CD4-positive, alpha-beta T cell treated with Interleukin-12 subunit alpha and Interleukin-12 subunit beta, for 1 hour (primary cell): ENCODE results near the gene NTM.

Source experiments
- DNase-seq: peaks from one replicate; pipeline ENCODE4 v3.0.0-alpha.2; 2020

Gene NTM

DNA sequence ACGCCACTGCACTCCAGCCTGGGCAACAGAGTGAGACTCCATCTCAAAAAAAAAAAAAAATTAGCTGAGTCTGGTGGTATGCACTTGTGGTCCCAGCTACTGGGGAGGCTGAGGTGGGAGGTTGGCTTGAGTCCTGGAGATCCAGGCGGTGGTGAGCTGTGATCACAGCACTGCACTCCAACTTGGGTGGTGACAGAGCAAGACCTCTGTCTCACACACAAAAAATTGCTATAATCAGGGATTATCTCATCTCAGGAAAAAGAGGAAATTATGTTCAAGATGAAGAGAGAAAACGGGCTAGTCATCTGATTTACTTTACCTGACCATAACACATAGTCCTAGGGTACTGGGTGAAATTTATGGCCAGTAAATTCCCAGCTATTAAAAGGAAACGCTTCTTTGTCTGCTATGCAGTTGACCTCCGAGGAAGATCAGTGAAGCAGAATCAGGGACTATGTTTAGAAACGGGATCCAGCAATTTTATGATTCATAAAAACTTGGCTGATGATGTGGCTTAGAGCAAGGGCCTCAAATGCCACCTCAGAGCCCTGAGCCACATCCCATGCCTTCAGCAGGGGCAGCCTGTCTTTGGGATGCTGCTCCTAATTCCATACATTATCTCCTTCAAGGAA lies 386.2 kb downstream of the NTM start:
- DNase-seq = no peak

DNA sequence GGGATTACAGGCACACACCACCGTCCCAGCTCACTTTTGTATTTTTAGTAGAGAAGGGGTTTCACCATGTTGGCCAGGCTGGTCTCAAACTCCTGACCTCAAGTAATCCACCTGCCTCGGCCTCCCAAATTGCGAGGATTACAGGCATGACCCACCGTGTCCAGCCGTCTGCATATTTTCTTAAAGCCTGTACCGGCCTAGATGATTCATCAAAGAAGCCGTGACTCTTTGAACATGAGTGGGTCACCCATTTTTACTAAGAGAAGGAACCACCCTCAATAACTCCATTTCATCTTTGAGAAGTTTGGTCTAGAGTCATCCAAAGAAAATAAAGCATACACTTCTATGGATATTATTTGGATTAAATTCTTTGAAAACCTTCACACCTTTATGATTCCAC lies 388.3 kb downstream of the NTM start:
- no peak for DNase-seq

DNA sequence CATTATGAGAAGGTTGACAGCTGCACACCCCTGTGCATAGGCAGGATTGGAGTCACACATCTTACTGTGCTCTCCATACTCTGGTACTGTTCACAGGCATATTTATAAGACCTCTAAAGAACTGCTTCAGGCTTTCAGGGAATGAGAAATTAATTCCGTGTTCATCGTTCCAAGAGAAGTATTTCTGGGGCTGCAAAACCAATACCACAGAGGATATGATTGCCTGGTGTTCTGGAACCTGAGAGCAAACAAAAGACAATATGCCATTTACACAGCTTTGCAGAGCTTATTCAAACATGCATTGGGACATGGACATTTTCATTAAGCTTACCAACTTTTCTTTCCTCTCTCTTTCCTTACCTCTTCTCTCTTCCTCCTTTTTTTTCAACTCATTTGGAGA lies 388.7 kb downstream of the NTM start:
- no peak for DNase-seq

DNA sequence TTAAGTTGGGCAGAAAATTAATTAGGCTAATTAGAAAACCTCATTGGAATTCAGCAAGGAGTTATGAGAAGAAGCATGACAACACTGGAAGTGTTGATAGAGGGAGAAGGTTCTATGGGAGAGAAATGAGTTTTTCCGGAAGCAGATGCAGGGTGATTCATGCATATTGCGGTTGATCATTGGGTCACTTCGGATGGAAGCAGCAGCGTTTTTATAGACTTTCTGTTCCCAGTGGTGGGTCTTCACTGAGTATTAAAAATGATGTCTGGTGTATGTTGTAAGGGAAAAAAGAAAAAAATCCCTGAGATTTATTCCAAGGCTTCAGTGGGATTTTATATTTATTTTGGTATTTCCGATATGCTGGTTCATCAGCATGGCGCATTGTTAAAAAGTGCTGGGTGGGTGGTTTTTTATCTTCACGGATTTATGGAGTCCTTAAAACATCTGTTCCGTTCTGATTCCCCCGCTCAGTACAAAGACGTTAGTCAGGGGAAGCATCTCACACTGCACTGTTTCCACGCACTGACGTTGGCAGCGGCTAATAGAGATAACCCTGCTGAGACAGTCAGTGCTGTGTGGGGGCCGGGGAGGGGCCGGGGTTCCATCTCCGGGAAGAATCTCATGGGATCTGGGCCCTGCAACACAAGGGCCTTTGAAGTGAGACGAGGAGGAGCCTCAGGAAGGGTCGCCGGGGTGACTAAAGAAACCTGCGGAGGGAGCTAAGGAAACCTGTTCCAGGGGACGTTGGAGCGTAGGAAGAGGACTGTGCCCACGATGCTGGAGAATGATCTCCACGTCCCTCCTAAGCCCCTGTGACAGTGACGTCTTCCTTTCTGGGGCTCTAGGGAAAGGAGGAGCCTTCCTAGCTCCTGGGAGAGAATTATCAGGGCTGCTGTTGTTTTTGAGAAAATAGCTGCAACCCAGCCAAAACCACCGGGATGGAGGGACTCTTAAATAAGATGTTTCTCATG lies 390.0 kb downstream of the NTM start:
- no peak for DNase-seq

DNA sequence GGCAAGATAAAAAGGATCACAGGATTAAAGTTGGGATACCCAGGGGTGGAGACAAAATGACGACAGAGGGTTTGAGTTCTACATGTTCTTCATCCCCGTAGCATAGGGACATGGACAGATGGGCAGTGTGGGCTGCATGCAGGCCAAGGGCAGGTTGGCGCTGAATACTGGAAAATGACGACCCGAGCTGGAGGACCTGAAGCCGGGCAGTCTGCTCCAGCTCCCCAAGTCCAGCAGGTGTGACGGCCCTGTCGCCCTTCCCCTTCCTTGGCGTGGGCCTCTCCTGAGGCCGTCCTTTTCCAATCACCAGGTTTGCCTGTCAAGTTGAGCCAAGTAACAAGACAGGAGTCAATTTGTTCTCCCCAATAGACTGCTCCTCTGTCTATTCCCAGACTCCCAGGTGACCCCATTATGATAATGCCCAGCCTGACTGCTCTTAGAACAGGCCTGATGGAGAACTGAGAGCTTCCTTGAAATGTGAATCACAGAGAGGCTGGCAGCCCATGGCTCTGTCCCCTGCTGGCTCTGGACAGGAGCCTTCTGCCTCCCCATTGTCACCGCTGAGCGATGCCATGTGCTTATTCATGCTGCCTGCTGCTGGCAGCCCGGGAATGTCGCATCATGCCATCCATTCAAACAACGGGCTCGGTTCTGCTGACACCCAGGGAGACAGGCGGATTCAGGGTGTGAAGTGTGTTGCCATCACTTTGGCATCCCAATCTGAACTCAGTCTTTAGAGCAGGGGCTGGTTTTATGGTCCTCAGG lies 392.1 kb downstream of the NTM start:
- DNase-seq = no peak

DNA sequence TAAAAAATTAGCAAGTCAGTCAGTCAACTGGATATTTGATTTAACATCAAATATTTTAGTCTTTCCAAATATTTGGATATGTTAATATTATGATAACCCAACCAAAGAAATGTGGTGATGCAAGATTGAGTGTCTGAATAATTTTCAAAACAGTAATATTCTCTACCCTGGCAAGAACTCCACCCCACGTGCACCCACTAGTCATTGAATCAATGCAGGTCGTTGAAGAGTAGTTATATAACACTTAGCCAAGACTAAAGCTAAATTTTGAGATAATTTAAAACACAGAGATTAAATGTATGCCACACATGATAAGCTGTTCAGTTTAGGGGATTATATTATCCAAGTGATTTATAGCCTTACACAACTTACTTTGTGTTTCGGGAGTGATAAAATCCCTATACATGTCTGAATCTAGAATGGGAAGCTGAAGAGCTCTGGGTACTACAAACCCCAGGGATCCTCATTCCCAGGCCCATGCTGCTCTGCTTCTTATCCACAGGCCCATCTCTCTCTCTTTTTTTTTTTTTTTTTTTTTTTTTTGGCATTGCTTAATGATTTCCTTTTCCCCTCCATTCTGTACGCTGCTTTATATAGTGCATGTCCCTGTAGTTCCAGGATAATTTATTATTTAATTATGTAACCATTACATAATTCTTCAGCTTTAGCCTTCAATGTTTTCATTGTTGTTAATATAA lies 392.9 kb downstream of the NTM start:
- no peak for DNase-seq

DNA sequence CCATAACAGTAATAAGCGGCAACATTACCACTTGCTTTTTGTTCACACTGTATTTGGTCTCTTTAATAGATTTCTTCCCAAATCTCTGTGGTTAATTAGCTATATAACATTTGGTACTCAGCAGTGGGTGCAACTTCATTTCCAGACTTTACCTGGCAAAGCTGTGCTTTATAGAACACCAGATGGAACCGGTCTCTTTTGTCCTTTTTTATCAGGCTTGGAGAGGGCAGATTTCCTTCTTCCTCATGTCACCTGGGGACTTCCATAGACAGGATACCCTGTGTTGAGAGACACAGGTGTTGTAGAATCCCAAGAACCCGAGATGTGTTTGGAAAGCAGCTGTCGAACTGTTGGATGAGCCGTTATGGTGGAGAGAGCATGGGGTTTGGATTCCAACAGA lies 393.7 kb downstream of the NTM start:
- no peak for DNase-seq

DNA sequence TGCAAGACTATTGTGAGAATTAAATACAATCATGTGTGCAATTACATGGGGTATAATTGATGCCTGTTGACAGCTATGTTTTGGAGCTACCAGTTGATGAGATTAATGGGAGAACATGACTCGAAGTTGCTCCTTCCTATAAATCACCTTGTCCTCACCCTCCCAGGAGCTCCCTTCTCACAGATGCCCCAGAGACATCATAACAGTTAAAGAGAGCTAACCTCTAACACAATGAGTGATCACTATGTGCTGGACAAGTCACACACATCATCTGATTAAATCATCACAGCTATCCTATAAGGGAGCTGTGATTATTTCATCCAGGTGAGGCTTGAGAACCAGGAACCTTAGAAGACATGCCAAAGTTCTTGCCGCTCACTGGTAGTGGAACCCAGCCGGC lies 394.2 kb downstream of the NTM start:
- no peak for DNase-seq

DNA sequence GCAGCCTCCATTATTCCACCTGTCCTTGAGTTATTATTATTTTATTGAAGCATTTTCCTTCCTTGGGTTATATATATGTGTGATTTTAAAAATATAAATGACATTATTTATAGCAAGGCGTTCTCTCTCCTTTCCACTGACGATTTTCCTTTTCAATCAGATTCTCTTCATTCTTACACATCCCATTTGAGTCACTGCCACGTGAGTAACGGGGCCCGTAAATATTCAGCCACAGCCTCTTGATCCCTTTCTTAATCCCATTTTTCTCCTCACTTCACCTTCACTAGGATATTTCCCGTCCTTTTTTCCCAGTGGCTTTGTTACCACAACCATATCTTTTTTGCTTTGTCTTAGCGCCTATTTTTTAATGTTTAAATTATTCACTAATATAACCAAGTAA lies 396.2 kb downstream of the NTM start:
- no peak for DNase-seq

DNA sequence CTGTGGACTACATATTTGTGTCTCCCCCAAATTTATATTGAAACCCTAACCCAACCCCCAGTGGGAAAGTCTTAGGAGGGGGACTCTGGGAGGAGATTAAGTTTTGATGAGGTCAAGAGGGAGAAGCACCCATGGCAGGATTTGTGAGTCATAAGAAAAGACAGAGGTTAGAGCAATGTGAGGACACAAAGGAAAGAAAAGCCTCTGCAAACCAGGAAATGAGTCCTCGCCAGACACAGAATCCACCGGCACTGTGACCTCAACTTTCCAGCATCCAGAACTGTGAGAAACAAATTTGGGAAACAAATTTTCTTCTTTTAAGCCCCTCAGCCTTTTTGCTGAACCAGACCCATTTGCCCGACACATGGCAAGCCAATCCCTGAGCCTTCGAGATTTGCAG lies 397.0 kb downstream of the NTM start:
- DNase-seq = no peak

DNA sequence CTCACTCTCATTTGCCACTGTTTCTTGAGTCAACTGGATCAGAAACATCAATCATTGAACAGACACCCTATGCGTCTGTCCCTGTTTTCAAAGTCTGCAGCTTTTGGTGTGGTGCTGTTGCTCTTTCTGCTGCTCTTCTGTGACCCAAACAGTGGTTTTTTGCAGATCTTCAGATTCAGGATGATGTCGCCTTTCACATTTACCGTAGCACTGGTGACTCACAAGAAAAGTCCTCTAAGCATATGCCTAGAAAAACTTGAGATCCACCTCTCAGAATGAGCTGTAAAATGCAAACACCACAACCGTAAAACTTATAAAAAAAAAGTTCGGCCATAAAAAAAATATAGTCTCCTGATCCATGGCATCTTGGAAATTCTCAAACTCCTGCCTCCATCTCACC lies 400.4 kb downstream of the NTM start:
- no peak for DNase-seq

DNA sequence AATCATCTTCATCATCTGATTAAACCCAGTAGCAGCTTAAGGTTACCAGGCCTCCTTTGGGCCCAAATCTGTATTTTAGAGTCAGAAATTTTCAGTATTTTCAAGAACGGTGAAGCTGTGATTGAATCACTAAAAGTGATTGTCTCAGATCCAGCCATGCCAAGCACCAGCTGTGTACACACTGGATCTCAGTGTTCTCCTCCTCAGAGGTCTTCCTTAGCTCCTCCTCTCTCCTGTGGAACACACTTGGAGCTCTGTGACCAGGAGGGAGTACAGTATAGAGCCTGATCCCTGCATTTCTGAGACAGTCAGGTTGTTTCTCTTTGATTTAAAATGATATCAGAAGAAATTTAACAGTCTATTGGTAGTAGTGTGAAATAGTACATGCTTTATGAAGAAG lies 401.1 kb downstream of the NTM start:
- no peak for DNase-seq

DNA sequence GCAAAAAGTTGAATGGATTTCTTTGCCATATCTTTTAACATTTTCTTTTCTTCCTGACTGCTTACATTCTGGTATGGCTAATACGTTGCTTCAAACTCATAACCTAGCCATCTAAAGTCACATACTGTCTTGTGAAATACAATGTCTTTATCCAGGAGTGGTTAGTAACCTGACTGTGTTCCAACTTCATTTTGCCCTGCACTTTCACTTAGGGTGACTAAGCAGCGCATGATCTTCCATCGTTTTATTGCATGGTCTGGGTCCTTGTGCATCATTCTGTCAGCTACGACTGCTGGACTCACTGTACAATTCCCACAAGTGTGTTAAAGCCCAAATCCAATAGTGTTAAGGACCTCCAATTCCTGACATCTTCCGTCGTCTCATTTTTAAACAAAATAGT lies 403.2 kb downstream of the NTM start:
- no peak for DNase-seq

DNA sequence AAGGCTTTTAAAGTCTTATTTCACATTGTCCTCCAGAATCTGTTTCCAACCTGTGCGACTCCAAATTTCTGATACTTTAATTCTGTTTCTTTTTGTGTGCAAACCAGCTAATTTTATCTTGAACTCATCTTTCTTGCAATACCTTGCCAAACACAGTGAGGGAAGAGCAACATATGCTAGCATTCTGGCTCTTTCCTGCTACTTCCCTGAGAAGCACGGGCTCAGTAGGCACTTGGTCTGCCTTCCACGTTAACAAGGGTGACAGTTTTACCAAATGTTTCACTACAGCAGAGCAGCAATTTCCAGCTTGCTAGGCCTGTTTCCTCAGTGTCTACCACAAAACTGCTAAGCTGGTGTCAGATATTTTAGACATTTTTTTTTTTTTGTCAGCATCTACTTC lies 405.8 kb downstream of the NTM start:
- no peak for DNase-seq

DNA sequence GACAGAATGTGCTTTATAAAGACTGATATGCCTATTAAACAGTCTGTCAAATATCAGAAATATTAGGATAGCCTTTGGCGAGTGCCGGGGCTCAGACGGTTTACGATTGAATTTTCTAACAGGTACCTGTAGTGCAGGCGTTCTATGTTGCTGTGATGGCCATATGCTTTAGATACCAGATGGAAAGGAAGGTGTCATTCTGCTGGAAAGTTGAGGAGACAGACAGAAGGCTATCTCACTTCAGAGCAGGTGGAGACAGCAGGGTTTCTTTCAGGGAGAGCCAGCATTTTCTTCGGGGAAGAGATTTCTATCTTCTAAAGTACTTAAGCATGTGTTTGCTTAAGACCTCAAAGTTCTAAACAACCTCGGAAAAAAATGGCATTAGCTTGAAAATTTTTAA lies 415.4 kb downstream of the NTM start:
- DNase-seq = no peak

DNA sequence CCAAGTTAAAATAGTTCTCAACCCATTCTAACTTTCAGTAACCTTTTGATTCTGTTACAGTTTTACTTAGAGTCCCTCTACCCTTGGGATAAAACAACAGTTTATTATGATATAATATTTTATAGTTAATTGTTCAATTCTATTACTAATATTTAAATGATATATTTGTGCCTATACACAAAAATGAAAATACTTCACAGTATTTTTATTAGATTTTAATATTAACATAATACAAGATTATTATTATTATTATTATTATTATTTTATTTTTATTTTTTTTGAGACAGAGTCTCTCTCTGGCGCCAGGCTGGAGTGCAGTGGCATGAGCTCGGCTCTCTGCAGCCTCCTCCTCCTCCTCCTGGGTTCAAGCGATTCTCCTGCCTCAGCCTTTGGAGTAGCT lies 416.7 kb downstream of the NTM start:
- no peak for DNase-seq

DNA sequence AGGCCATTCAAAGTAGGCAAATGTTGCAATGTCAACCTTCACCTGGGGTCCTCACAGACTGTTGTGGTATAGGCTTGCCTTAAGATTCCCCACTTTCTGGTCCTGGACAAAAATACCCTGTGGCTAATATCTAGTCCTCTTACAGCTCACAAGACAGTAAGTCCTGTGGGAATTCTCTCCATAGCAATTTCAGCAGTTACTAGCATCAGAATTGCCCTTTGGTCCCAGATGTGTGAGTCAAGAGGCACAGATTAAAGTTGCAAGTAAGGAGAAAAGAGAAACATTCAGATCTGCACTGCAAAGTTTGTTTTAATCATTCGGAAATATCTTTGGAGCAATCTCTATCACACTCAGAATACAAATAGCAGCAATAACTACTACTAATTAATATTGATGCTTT lies 420.2 kb downstream of the NTM start:
- DNase-seq = no peak

DNA sequence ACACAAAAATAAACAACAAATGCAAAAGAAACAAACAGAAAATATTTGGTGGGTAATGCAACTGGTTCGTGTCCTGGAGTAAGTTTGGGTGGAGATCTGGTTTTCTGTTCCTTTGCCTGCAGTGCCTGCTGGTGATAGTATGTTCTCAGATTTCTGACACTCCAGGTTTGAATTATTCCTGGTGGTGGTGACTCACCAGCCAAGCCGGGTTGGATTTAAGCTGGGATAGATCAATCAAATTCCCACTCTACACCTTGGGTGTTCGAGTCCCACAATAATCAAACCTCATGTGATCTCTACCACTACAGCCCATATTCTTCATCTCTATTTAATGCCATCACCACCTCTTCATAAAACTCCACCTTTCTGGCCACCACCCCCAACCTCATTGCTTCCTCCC lies 421.8 kb downstream of the NTM start:
- DNase-seq = no peak

DNA sequence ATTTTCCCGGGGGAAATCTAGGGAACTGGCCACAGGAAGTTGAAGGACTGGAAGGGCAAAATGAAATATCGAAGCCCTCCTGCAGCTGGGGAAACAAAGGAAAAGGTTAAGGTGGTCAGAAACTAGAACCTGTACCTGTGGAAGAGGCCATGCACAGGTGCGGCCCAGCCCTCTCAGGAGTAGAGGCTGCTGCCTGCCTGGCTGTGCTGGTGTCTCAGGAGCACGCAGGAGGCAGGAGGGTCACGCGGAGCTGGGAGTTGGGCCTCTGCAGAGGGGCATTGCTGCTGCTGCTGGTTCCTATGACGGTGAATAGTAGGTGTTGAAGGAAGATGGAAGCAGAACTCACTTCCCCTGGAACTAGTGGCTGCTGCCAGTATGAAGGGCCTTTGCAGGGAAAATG lies 425.7 kb downstream of the NTM start:
- DNase-seq = no peak

DNA sequence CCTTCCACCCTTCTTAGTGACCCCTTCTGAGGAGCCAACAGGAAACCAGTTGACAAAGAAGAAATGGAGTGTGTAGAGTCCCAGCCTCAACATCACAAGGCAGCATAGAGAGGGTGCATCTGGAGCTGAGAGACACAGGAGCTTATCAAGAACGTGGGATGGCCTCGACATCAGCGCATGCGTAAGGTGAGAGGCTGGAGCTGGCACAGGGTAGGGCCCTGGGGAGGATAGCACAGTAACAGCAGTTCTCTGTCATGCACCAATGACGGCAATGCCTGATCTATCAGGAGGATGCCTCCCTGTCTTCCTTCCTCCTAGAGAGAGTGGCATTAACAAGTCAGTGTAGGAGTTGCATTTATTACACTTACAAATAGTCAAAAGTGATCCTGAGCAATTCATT lies 426.1 kb downstream of the NTM start:
- no peak for DNase-seq

DNA sequence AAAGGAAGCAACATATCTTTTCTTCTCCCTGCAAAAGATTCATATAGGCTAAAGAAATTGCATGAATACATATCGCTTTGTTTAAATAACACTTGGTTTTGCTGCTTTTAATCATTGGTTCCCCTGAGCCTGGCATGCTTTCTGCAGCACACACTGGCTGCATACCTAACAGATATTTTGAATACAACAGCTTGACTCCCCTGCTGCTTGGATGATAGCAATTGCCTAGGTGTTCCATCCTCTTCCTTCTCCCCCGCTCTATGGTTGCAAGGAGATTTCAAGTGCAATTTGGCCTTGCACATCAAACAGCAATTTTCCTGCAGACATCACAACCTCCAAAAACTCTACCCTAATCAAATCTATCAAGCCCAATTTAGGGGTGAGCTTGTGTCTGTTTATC lies 430.0 kb downstream of the NTM start:
- DNase-seq = no peak

DNA sequence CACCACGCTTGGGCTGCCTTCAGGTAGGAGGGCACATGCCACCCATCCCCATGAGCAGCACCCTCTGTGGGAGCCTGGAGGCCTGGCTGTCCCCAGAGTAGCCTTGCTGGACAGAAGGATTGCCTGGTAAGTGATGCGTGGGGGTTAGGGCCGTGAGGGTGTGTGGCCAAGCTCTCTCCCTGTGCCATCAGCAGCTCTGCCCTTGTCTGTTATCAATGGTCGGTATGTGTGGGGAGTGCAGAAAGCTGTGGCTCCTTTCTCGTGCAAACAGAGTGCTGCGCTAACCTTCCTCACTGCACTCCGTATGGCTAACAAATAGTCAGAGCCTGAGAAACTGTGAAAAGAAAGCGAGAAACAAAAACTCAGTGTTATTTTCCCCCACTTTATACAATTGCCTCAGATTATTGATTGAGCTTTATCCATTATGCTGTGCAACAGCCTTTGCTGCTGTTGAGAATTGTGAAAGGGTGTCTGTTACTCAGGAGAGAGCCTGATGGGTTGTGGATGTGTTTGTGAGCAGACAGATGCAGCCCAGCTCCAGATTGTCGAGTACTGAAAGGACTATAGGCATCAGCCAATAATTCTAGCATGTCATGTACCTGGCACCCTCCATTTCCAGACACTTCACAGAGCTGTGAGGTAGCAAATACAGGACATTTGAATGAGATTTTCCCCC lies 432.2 kb downstream of the NTM start:
- DNase-seq = no peak

DNA sequence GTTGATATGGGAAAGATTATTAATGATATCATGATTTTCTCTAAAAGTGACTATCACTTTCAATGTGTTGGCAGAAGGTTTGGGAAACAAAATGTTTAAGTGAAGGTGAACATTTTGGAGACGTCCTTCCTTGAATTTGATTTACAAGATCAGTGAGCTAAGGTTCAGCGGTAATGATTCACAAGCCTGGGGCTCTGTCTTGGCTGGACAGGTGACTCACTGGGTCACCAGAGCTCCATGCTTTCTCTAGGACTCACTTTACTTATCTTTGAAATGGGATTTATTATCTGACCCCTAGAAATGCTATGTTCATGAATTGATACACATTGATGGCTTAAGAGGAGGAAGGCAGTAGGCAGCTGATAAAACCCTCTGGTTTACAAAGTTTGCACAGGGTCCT lies 437.5 kb downstream of the NTM start:
- no peak for DNase-seq
